ENCODE measurements around the gene EEFSEC.

Gene EEFSEC

GRCh38 chr3:128133273-128133883 is 19.9 kb upstream of the EEFSEC start:
- no peak overlapping the region for H3K27ac ChIP-seq
- POLR2A ChIA-PET (ENCODE audit: low non-redundant PET) = no interaction called here
- CTCF ChIA-PET = interaction anchor here (0.5 to 1.4 kb wide), 8 partner anchors 10 to 1142 kb away, joined by 3 to 10 read pairs (median 3); partner anchors contain the start of gene RUVBL1
- no peak for DNase-seq (ENCODE audit: low spot score)
- TF ChIP-seq CTCF (conservative IDR thresholded peaks at IDR 0.05; ENCODE audit: low read depth) = peak; percentile 30; the same call in 1 of the 2 replicates

- POLR2A ChIA-PET (ENCODE audit: low non-redundant PET) = no interaction called here
- CTCF ChIA-PET = interaction anchor here (0.6 kb wide), 1 partner anchor 68 kb away, joined by 3 read pairs; no protein-coding TSS in a partner anchor
- no peak for DNase-seq (ENCODE audit: low spot score)
- TF ChIP-seq CTCF (conservative IDR thresholded peaks at IDR 0.05; ENCODE audit: low read depth) = no peak
- no peak overlapping the region for H3K27ac ChIP-seq
Observed at GRCh38 chr3:128143496-128143895, 9.8 kb upstream of the EEFSEC start.

GRCh38 chr3:128144512-128145187 is 8.6 kb upstream of the EEFSEC start:
- TF ChIP-seq CTCF (conservative IDR thresholded peaks at IDR 0.05; ENCODE audit: low read depth) = no peak
- ChIA-PET POLR2A (ENCODE audit: low non-redundant PET) (no interaction called here), CTCF (no interaction called here)
- no peak for DNase-seq (ENCODE audit: low spot score)
- H3K27ac ChIP-seq = no peak overlapping the region

- no peak for DNase-seq (ENCODE audit: low spot score)
- CTCF ChIA-PET = no interaction called here
- POLR2A ChIA-PET (ENCODE audit: low non-redundant PET) = no interaction called here
- no peak for TF ChIP-seq CTCF (conservative IDR thresholded peaks at IDR 0.05; ENCODE audit: low read depth)
- H3K27ac ChIP-seq = no peak overlapping the region
Observed at GRCh38 chr3:128145279-128145678, 8.0 kb upstream of the EEFSEC start.

- POLR2A ChIA-PET (ENCODE audit: low non-redundant PET) = interaction anchor here (0.6 kb wide), 1 partner anchor 975 kb away, joined by 5 read pairs; the partner anchor contains the start of gene RAB43
- no peak overlapping the region for H3K27ac ChIP-seq
- CTCF ChIA-PET = no interaction called here
- no peak for TF ChIP-seq CTCF (conservative IDR thresholded peaks at IDR 0.05; ENCODE audit: low read depth)
- no peak for DNase-seq (ENCODE audit: low spot score)
Observed at GRCh38 chr3:128146201-128146600, 7.1 kb upstream of the EEFSEC start.

- DNase-seq (ENCODE audit: low spot score) = no peak
- H3K27ac ChIP-seq = no peak overlapping the region
- no peak for TF ChIP-seq CTCF (conservative IDR thresholded peaks at IDR 0.05; ENCODE audit: low read depth)
- POLR2A ChIA-PET (ENCODE audit: low non-redundant PET) = no interaction called here
- CTCF ChIA-PET = interaction anchor here (0.6 kb wide), 1 partner anchor 84 kb away, joined by 4 read pairs; no protein-coding TSS in a partner anchor
Observed at GRCh38 chr3:128149650-128150049, 3.6 kb upstream of the EEFSEC start.

All from RWPE1 (cell line).